Measurements from ENCODE around the gene VANGL2. TPM values are rescaled to one million over a fixed set of nuclear protein-coding genes. Genes with fewer than 3 reads are reported as not detected.

The VANGL2 gene
- total and polyA plus RNA-seq, 7 donors: 0.18 to 0.94 (median 0.44) TPM

- H3K27ac ChIP-seq: no peak overlapping the region
- WGBS, 3 donors: 88 to 100% (median 91%) methylated on average over 1 of the region's 1 CpG
- no peak for TF ChIP-seq CTCF (IDR thresholded peaks at IDR 0.05)
- ATAC-seq: no peak
- no peaks in the 10 kb centered on the region for H3K4me1 ChIP-seq
- no peaks in the 10 kb centered on the region for H3K36me3 ChIP-seq (ENCODE audit: insufficient read depth in 1 of 2, low read depth in 1 of 2)
- H3K9me3 ChIP-seq: no peaks in the 10 kb centered on the region
- no peak for DNase-seq
- H3K27me3 ChIP-seq (ENCODE audit: insufficient read depth in 3 of 3, low read length in 2 of 3): peaks cover 0 to 4% (median 2%) of the 10 kb centered on the region in 3 donors
- no peak overlapping the region for H3K4me3 ChIP-seq
- intact Hi-C loops (cut with DNase I): no loop called here
Measured at GRCh38 chr1:160471253-160471652, 70.9 kb downstream of the VANGL2 start.

GRCh38 chr1:160472112-160472511 is 71.7 kb downstream of the VANGL2 start:
- intact Hi-C loops (cut with DNase I): no loop called here
- Histone ChIP-seq H3K4me1 (no peaks in the 10 kb centered on the region), H3K9me3 (no peaks in the 10 kb centered on the region), H3K4me3 (no peak overlapping the region), H3K36me3 (ENCODE audit: insufficient read depth in 1 of 2, low read depth in 1 of 2) (no peaks in the 10 kb centered on the region), H3K27ac (no peak overlapping the region), H3K27me3 (ENCODE audit: insufficient read depth in 3 of 3, low read length in 2 of 3) (peaks cover 0 to 4% (median 2%) of the 10 kb centered on the region in 3 donors)
- ATAC-seq: no peak
- WGBS, 3 donors: 84 to 88% (median 85%) methylated on average over 3 of the region's 3 CpGs
- no peak for DNase-seq
- no peak for TF ChIP-seq CTCF (IDR thresholded peaks at IDR 0.05)

- H3K9me3 ChIP-seq: no peaks in the 10 kb centered on the region
- H3K4me1 ChIP-seq: no peaks in the 10 kb centered on the region
- intact Hi-C loops (cut with DNase I): no loop called here
- H3K4me3 ChIP-seq: no peak overlapping the region
- no peak for TF ChIP-seq CTCF (IDR thresholded peaks at IDR 0.05)
- DNase-seq: no peak
- ATAC-seq: no peak
- WGBS, 3 donors: 73 to 86% (median 82%) methylated on average over 1 of the region's 1 CpG
- no peak overlapping the region for H3K27ac ChIP-seq
- peaks cover 0 to 4% (median 2%) of the 10 kb centered on the region in 3 donors for H3K27me3 ChIP-seq (ENCODE audit: insufficient read depth in 3 of 3, low read length in 2 of 3)
- no peaks in the 10 kb centered on the region for H3K36me3 ChIP-seq (ENCODE audit: insufficient read depth in 1 of 2, low read depth in 1 of 2)
Measured at GRCh38 chr1:160474392-160475242, 74.3 kb downstream of the VANGL2 start.

Other genes with a start within 250 kb of the VANGL2 start
- 1 to 10 TPM in 1 of 4 donors, under 1 TPM in 3; 0.07 to 2.0 (median 0.38) TPM for gene ATP1A4, start 249.0 kb upstream of the VANGL2 start, total RNA-seq
- 1 to 10 TPM in 1 of 3 donors, under 1 TPM in 2; 0.03 to 1.3 (median 0.13) TPM for gene ATP1A4, start 249.0 kb upstream of the VANGL2 start, polyA plus RNA-seq
- gene CASQ1, start 210.0 kb upstream of the VANGL2 start, total RNA-seq: 100 to 1,000 TPM; 399 to 903 (median 583) TPM
- 100 to 1,000 TPM; 171 to 412 (median 329) TPM for gene CASQ1, start 210.0 kb upstream of the VANGL2 start, polyA plus RNA-seq
- gene PEA15, start 195.2 kb upstream of the VANGL2 start, total RNA-seq: 100 to 1,000 TPM in 2 of 4 donors, 10 to 100 TPM in 2; 51.2 to 232 (median 95.8) TPM
- gene PEA15, start 195.2 kb upstream of the VANGL2 start, polyA plus RNA-seq: 100 to 1,000 TPM in 1 of 3 donors, 10 to 100 TPM in 2; 83.4 to 111 (median 95.9) TPM
- 100 to 1,000 TPM; 135 to 204 (median 188) TPM for gene DCAF8, start 138.0 kb upstream of the VANGL2 start, total RNA-seq
- 100 to 1,000 TPM in 2 of 3 donors, 10 to 100 TPM in 1; 45.4 to 187 (median 106) TPM for gene DCAF8, start 138.0 kb upstream of the VANGL2 start, polyA plus RNA-seq
- gene PEX19, start 115.4 kb upstream of the VANGL2 start, total RNA-seq: 10 to 100 TPM; 75.3 to 85.4 (median 78.2) TPM
- 100 to 1,000 TPM in 1 of 3 donors, 10 to 100 TPM in 2; 30.2 to 117 (median 52.7) TPM for gene PEX19, start 115.4 kb upstream of the VANGL2 start, polyA plus RNA-seq
- 10 to 100 TPM; 72.3 to 96.3 (median 79.9) TPM for gene COPA, start 57.3 kb upstream of the VANGL2 start, total RNA-seq
- gene COPA, start 57.3 kb upstream of the VANGL2 start, polyA plus RNA-seq: 10 to 100 TPM; 53.8 to 87.2 (median 73.0) TPM
- gene NCSTN, start 57.2 kb upstream of the VANGL2 start, total RNA-seq: 10 to 100 TPM; 32.6 to 49.8 (median 42.6) TPM
- 10 to 100 TPM; 23.5 to 33.6 (median 27.4) TPM for gene NCSTN, start 57.2 kb upstream of the VANGL2 start, polyA plus RNA-seq
- under 1 TPM in 2 of 4 donors, not detected in 2; 0.13 to 0.20 TPM for gene NHLH1, start 33.5 kb upstream of the VANGL2 start, total RNA-seq
- gene NHLH1, start 33.5 kb upstream of the VANGL2 start, polyA plus RNA-seq: under 1 TPM in 2 of 3 donors, not detected in 1; 0.06 to 0.07 TPM
- gene SLAMF6, start 122.7 kb downstream of the VANGL2 start, total RNA-seq: under 1 TPM; 0.14 to 0.34 (median 0.21) TPM
- gene SLAMF6, start 122.7 kb downstream of the VANGL2 start, polyA plus RNA-seq: under 1 TPM in 2 of 3 donors, not detected in 1; 0.08 to 0.18 TPM
- gene CD84, start 178.9 kb downstream of the VANGL2 start, total RNA-seq: 1 to 10 TPM in 2 of 4 donors, under 1 TPM in 2; 0.75 to 2.6 (median 1.3) TPM
- under 1 TPM; 0.04 to 0.13 (median 0.10) TPM for gene CD84, start 178.9 kb downstream of the VANGL2 start, polyA plus RNA-seq
- gene SLAMF1, start 246.5 kb downstream of the VANGL2 start, total RNA-seq: under 1 TPM; 0.06 to 0.27 (median 0.10) TPM
- under 1 TPM; 0.03 to 0.30 (median 0.04) TPM for gene SLAMF1, start 246.5 kb downstream of the VANGL2 start, polyA plus RNA-seq